HG03565 (cell line): ENCODE data around the gene ACTA2.

Source experiments
- ATAC-seq: cut with Tn5 transposase; IDR thresholded peaks from one replicate; pipeline ENCODE4 v1.9.1; 2021; ENCODE audit warnings: mild to moderate bottlenecking, moderate library complexity; ENCODE audit not compliant: unreplicated experiment

The ACTA2 gene

GRCh38 chr10:88922041-88922440, 30.5 kb downstream of the ACTA2 start:
- no peak for ATAC-seq

- no peak for ATAC-seq
These were observed 31.5 kb downstream of the ACTA2 start for GRCh38 chr10:88920986-88921593.

GRCh38 chr10:88920198-88920597, 32.4 kb downstream of the ACTA2 start:
- no peak for ATAC-seq

DNA sequence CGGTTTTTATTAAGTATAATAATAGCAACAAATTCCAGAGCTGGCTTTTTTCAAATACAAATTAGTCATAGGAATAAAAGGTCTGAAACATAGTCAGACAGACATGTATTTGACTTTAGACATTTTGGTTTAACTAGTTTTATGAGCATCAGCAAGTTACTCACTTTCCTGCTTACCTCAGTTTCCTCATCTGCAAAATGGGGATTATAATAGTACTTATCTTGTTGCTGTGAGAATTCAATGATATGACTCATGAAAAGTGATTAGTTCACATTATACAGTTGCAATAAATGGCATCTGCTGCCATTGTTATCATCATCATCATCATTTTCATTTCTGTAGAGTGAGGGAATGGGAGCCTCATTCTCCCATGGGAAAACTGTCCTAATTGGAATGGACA, 33.5 kb downstream of the ACTA2 start:
- no peak for ATAC-seq

GRCh38 chr10:88918191-88918905, 34.2 kb downstream of the ACTA2 start:
- no peak for ATAC-seq

DNA sequence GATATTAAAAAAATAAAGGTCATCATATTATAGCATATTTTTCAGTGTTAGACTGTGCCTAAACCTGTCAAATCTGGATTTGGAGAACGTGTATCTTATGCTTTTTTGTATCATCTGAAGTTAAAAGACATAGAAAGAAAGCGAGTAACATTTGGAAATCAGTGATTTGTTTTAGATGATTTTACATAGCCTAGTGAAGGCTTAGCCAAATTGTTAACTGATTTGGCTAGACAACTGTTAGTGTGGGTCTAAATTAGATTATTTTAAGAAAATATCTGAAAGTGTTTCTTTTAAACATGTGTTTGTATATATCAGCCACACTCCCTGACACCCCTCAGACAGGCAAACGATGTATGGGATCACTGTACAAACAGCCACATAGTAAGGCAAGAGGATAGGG, 35.6 kb downstream of the ACTA2 start:
- ATAC-seq = no peak

DNA sequence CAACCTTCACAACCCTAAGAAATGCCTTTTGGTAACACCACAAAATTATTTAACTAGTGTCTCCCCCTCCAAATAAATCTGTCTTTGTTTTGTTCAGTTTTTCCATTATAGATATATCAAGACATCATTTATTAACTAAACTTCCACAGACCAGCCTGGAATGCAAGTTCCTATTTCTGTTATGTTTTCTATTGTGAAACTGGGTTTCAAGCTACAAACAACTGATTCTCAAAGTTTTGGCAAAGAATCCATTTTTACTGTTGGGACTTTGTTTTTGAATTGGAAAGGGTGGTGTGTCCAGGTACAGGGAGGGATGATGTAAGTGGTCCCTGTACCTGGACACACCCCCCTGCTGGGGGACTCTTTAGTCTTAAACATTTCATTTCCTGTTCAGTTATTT, 36.3 kb downstream of the ACTA2 start:
- no peak for ATAC-seq

DNA sequence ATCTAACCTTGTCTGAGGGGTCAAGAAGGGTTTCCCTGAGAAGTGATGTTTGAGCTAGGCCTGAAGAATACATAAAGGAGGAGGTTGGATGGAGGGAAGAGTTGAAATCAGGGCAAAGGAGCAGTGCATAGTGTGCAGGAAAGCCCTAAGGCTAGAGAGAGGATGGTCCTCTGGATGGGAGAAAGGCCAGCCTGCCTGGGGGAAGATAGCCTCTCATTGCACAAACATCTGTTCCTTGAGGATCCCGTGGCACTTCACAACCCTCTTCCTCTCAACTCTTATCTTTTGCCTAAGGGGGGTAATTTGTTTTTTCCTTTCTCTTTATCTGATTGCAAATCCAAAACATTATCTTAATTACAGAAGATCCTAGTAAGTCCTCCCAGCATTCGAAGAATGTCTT, 36.8 kb downstream of the ACTA2 start:
- ATAC-seq = no peak

- no peak for ATAC-seq
These were observed 38.8 kb downstream of the ACTA2 start for GRCh38 chr10:88913788-88914187.

DNA sequence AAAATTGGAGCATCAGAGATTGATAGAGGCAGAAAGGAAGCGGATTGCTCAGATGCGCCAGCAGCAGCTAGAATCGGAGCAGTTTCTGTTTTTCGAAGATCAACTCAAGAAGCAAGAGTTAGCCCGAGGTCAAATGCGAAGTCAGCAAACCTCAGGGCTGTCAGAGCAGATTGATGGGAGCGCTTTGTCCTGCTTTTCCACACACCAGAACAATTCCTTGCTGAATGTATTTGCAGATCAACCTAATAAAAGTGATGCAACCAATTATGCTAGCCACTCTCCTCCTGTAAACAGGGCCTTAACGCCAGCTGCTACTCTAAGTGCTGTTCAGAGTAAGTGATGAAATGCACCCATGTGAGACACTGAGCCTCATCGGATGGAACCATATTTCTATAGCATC, 39.4 kb downstream of the ACTA2 start:
- no peak for ATAC-seq

DNA sequence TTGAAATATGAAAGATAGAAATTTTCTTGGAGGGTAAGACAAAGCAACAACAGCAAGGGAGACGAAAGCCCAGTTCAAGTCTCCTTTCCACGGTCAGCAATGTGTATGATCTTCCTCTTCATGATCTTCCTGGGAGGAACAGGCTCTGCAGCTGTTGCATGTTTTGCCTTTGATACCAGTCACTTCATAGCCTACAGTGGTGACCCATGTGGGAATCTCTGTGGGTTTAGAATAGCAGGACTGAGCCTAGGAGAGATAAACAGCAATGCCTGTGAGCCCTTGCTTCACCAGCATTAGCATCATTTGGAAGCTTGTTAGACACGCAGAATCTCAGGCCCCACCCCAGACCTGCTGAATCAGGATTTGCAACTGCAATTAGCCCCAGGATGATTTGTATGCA, 40.7 kb downstream of the ACTA2 start:
- ATAC-seq = no peak

DNA sequence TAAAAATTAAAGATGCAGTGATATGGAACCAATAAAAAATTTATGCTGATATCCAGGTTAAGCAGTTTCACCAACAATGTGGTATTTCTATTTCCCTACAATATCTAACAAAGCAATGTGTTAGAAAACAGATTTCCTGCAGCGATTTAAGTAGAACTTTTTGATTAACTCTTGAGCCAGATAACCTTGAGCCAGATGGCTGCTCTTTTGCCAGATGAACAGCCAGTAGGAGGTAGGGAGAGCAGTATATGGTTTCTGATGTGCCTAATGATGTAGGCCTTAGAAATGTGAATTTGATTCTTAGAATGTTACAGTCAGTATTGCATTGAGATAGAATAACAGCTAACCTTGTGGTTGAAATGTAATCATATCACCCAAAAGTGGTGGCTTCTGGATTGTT, 41.5 kb downstream of the ACTA2 start:
- no peak for ATAC-seq

GRCh38 chr10:88908194-88908593, 44.4 kb downstream of the ACTA2 start:
- no peak for ATAC-seq

DNA sequence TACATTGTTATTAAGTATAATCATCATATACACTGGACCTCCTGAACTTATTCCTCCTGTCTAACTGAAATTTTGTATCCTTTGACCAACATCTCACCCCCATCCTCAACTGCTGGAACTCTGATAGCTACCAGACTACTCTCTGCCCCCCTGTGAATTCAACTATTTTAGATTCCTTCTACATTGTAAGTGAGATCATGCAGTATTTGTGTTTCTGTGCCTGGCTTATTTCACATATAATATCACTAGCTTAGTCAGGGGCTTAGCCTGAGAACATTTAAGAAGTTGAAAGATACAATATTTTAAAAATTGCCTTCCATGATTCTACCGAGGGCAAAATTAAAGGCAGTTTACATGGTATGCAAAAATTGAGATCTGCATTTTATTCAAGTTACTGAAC, 45.7 kb downstream of the ACTA2 start:
- ATAC-seq = no peak

GRCh38 chr10:88903715-88904114, 48.9 kb downstream of the ACTA2 start:
- ATAC-seq = no peak

GRCh38 chr10:88901984-88902789, 50.4 kb downstream of the ACTA2 start:
- peak; percentile 15 for ATAC-seq

DNA sequence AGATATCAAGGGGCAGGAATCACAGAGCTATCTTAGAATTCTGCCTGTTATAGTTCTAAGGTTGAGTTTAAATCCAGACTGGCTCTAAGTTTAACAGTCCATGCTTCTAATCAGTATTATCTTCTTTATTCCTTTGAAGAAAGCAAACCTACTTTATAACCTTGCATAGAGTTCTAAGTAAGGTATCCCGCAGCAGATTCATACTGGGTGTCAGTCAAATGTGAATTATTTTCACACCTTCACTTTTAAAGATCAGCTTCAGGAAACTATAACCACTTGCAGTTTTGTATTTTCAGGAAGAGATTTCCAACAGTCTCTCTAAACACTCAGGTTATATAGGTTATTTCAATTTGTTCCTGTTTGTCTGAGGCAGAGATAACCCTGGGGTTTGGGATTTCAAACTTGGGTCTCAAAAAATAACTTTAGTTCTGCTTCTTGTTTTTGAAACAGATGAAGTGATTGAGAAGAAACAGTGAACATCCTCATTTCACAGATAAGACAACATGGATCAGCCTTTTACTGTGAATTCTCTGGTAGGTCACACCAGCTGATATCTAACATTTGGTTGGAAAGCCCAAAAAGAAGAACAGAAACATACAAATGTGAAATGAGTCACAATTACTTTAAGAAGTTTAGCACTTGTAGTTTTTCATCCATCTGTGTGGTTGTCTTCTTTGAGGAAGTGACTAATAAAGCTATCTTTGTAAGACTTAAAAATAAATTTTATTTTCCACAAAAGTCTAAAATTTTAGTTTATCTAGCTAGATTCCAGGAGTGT, 51.2 kb downstream of the ACTA2 start:
- peak; percentile 80 for ATAC-seq

GRCh38 chr10:88899886-88900285, 52.7 kb downstream of the ACTA2 start:
- ATAC-seq = no peak

GRCh38 chr10:88898727-88899126, 53.8 kb downstream of the ACTA2 start:
- ATAC-seq = no peak

GRCh38 chr10:88896994-88897853, 55.3 kb downstream of the ACTA2 start:
- no peak for ATAC-seq
